Measurements from ENCODE around the gene STS. TPM values are rescaled to one million over a fixed set of nuclear protein-coding genes. Genes with fewer than 3 reads are reported as not detected.
A peak's percentile ranks its signal among the peaks of the same experiment; 100 is the strongest.

The STS gene
- total RNA-seq, 1 donor from 2014 or later, result 0.97 TPM

GRCh38 chrX:7192871-7193270 is 45.4 kb downstream of the STS start:
- Mint-ChIP-seq H3K4me1 (peaks cover 22% of the 10 kb centered on the region), H3K27ac (peak overlapping the region; percentile 5)
- no peak overlapping the region for H2AFZ ChIP-seq (replicated peaks)

GRCh38 chrX:7194606-7195005 is 47.1 kb downstream of the STS start:
- Histone ChIP-seq H3K9ac (no peak overlapping the region), H3F3A (ENCODE audit: low read depth) (peaks cover 8% of the 10 kb centered on the region), H3K79me2 (ENCODE audit: low read depth) (no peaks in the 10 kb centered on the region), H3K27ac (no peak overlapping the region), H3K36me3 (no peaks in the 10 kb centered on the region), H3K4me3 (no peak overlapping the region), H3K27me3 (no peaks in the 10 kb centered on the region), H3K9me3 (ENCODE audit: low read depth) (no peaks in the 10 kb centered on the region), H3K4me1 (peaks cover 8% of the 10 kb centered on the region), H3K4me2 (no peak overlapping the region), H2AFZ (replicated peaks) (no peak overlapping the region), H4K20me1 (ENCODE audit: low read depth) (no peaks in the 10 kb centered on the region)
- TF ChIP-seq CTCF (IDR thresholded peaks at IDR 0.05) (no peak), EZH2phosphoT487 (IDR thresholded peaks at IDR 0.05) (no peak), EZH2 (IDR thresholded peaks at IDR 0.05) (no peak)
- H3K4me1 Mint-ChIP-seq, result peaks cover 13% of the 10 kb centered on the region
- peaks cover 5% of the 10 kb centered on the region for H3K27me3 Mint-ChIP-seq (ENCODE audit: insufficient read depth, low read depth)
- no peak for DNase-seq (ENCODE audit: low spot score)
- H3K9me3 Mint-ChIP-seq, result peaks cover 17% of the 10 kb centered on the region
- peaks cover 13% of the 10 kb centered on the region for H3K36me3 Mint-ChIP-seq
- H3K4me3 Mint-ChIP-seq, result no peak overlapping the region
- H3K27ac Mint-ChIP-seq, result no peak overlapping the region

More at GRCh38 chrX:7192871-7193270, 45.4 kb downstream of the STS start:
- peaks cover 8% of the 10 kb centered on the region for H3F3A ChIP-seq (ENCODE audit: low read depth)
- no peaks in the 10 kb centered on the region for H3K27me3 ChIP-seq
- no peaks in the 10 kb centered on the region for H3K36me3 ChIP-seq
- no peaks in the 10 kb centered on the region for H3K9me3 ChIP-seq (ENCODE audit: low read depth)
- no peaks in the 10 kb centered on the region for H3K79me2 ChIP-seq (ENCODE audit: low read depth)
- peaks cover 22% of the 10 kb centered on the region for H3K9me3 Mint-ChIP-seq
- peaks cover 5% of the 10 kb centered on the region for H3K27me3 Mint-ChIP-seq (ENCODE audit: insufficient read depth, low read depth)
- DNase-seq (ENCODE audit: low spot score), result peak; percentile 27
- TF ChIP-seq CTCF (IDR thresholded peaks at IDR 0.05) (no peak), EZH2 (IDR thresholded peaks at IDR 0.05) (no peak), EZH2phosphoT487 (IDR thresholded peaks at IDR 0.05) (no peak)
- no peak overlapping the region for H3K27ac ChIP-seq
- H3K4me2 ChIP-seq, result peak overlapping the region; percentile 40
- no peak overlapping the region for H3K9ac ChIP-seq
- H3K36me3 Mint-ChIP-seq, result peaks cover 11% of the 10 kb centered on the region
- no peak overlapping the region for H3K4me3 ChIP-seq
- H4K20me1 ChIP-seq (ENCODE audit: low read depth), result no peaks in the 10 kb centered on the region
- peaks cover 12% of the 10 kb centered on the region for H3K4me1 ChIP-seq
- no peak overlapping the region for H3K4me3 Mint-ChIP-seq

Small RNAs within 50 kb of the gene (microRNA-seq; reads per million reads assigned to microRNA genes)
- not detected for gene MIR4767

Small RNAs within 50 kb of the gene (small RNA-seq; reads per million reads assigned to genes)
- not detected for gene MIR4767

Other genes with a start within 250 kb of the STS start
- gene PUDP, start 441 bp downstream of the STS start, total RNA-seq (ENCODE audit: low replicate concordance), result 20.6 and 29.1 TPM in 2 replicates

All from neural progenitor cell (in vitro differentiated cells).